SU-DHL-6 (cell line): Measurements from ENCODE around the gene PPP2R3C.

ENCODE experiments used
- H2AFZ ChIP-seq: fragments of 200-600 bp; sonication (generic); 2 replicates; pipeline ENCODE4 v1.6.1; 2014; ENCODE audit warnings: low read depth, mild to moderate bottlenecking, moderate library complexity, mixed read lengths, antibody characterized with exemption, low read length; ENCODE audit not compliant: severe bottlenecking
- H3F3A ChIP-seq: fragments of 200-600 bp; shearing (Covaris generic); 2 replicates; pipeline ENCODE4 v1.6.0; 2016; ENCODE audit warnings: antibody characterized with exemption, mild to moderate bottlenecking; ENCODE audit not compliant: insufficient read depth
- H3K27ac ChIP-seq: fragments of 200-600 bp; sonication (generic); 2 replicates; pipeline ENCODE4 v1.5.1; 2016; ENCODE audit warnings: low read depth, mild to moderate bottlenecking, low read length, moderate library complexity, mixed read lengths
- H3K27me3 ChIP-seq: fragments of 200-600 bp; sonication (generic), shearing (Covaris generic); 2 replicates; pipeline ENCODE4 v1.6.0; 2014; ENCODE audit warnings: mild to moderate bottlenecking, low read length
- H3K36me3 ChIP-seq: fragments of 200-600 bp; sonication (generic); 2 replicates; pipeline ENCODE4 v1.6.1; 2014; ENCODE audit warnings: mild to moderate bottlenecking, low read length, mixed read lengths
- H3K4me2 ChIP-seq: fragments of 300-600, 200-600 bp; shearing (Covaris generic), sonication (generic); 2 replicates; pipeline ENCODE4 v1.6.0; 2014; ENCODE audit warnings: low read length, low read depth, mild to moderate bottlenecking; ENCODE audit not compliant: poor library complexity, severe bottlenecking
- H3K4me3 ChIP-seq: fragments of 200-600 bp; sonication (generic); 2 replicates; pipeline ENCODE4 v1.5.1; 2014; ENCODE audit warnings: antibody characterized with exemption, low read length, mild to moderate bottlenecking, mixed read lengths; ENCODE audit not compliant: insufficient read depth, poor library complexity, severe bottlenecking
- H3K79me2 ChIP-seq: fragments of 200-600 bp; sonication (generic); 2 replicates; pipeline ENCODE4 v1.6.1; 2014; ENCODE audit warnings: mild to moderate bottlenecking, low read length, moderate library complexity; ENCODE audit not compliant: insufficient read depth
- H3K9ac ChIP-seq: fragments of 200-600 bp; sonication (generic); 2 replicates; pipeline ENCODE4 v1.7.0; 2014; ENCODE audit warnings: mild to moderate bottlenecking, low read length
- H3K9me2 ChIP-seq: fragments of 200-600 bp; sonication (generic); replicated peaks from 2 replicates; pipeline ENCODE4 v1.6.1; 2014; ENCODE audit warnings: low read length; ENCODE audit not compliant: insufficient read depth
- H3K9me3 ChIP-seq: fragments of 200-600 bp; sonication (generic); 2 replicates; pipeline ENCODE4 v1.6.1; 2014; ENCODE audit warnings: low read length, mixed read lengths; ENCODE audit not compliant: insufficient read depth
- H4K20me1 ChIP-seq: fragments of 200-600 bp; sonication (generic); 2 replicates; pipeline ENCODE4 v1.6.1; 2014; ENCODE audit warnings: low read depth, mild to moderate bottlenecking, antibody characterized with exemption, low read length, moderate library complexity, mixed read lengths
- CTCF ChIP-seq: fragments of 200-600 bp; sonication (generic); IDR thresholded peaks from one replicate; pipeline ENCODE4 v1.5.1; 2017; ENCODE audit warnings: antibody characterized with exemption, mild to moderate bottlenecking, low read length, moderate library complexity; ENCODE audit not compliant: insufficient read depth, poor library complexity, severe bottlenecking
- EZH2phosphoT487 ChIP-seq: fragments of 200-600 bp; sonication (generic), shearing (Covaris generic); conservative IDR thresholded peaks from 2 replicates; pipeline ENCODE4 v1.6.1; 2018; ENCODE audit warnings: mild to moderate bottlenecking, antibody characterized with exemption, low read length, moderate library complexity, mixed read lengths

PPP2R3C gene

GRCh38 chr14:35158951-35159653 is 37.3 kb upstream of the PPP2R3C start:
- peaks cover 17% of the 10 kb centered on the region for H3K79me2 ChIP-seq
- H2AFZ ChIP-seq: no peak overlapping the region
- H3K9me3 ChIP-seq: no peaks in the 10 kb centered on the region
- H3K27me3 ChIP-seq: no peaks in the 10 kb centered on the region
- TF ChIP-seq EZH2phosphoT487 (no peak), CTCF (no peak)
- H3K27ac ChIP-seq: no peak overlapping the region
- no peaks in the 10 kb centered on the region for H4K20me1 ChIP-seq
- no peak overlapping the region for H3K4me2 ChIP-seq
- H3K9me2 ChIP-seq: no peaks in the 10 kb centered on the region
- H3K36me3 ChIP-seq: no peaks in the 10 kb centered on the region
- no peak overlapping the region for H3K9ac ChIP-seq
- no peak overlapping the region for H3K4me3 ChIP-seq
- H3F3A ChIP-seq: 0 out of 2 replicates have a peak, but pooled peaks cover 3% of the 10 kb centered on the region

GRCh38 chr14:35158491-35158890 is 36.7 kb upstream of the PPP2R3C start:
- Histone ChIP-seq H3F3A (0 out of 2 replicates have a peak, but pooled peaks cover 3% of the 10 kb centered on the region), H3K9me2 (no peaks in the 10 kb centered on the region), H2AFZ (no peak overlapping the region), H3K9ac (no peak overlapping the region), H3K4me3 (no peak overlapping the region), H3K79me2 (peaks cover 13% of the 10 kb centered on the region), H4K20me1 (no peaks in the 10 kb centered on the region), H3K27ac (no peak overlapping the region), H3K36me3 (no peaks in the 10 kb centered on the region), H3K4me2 (no peak overlapping the region), H3K27me3 (no peaks in the 10 kb centered on the region), H3K9me3 (no peaks in the 10 kb centered on the region)
- TF ChIP-seq EZH2phosphoT487 (no peak), CTCF (no peak)

GRCh38 chr14:35155962-35156361 is 34.2 kb upstream of the PPP2R3C start:
- H3K79me2 ChIP-seq: peaks cover 17% of the 10 kb centered on the region; the same call in 1 of the 2 replicates

More at GRCh38 chr14:35155962-35156361, 34.2 kb upstream of the PPP2R3C start:
- TF ChIP-seq CTCF (no peak), EZH2phosphoT487 (no peak)
- Histone ChIP-seq H3K9me2 (no peaks in the 10 kb centered on the region), H3K4me2 (no peak overlapping the region), H3K36me3 (no peaks in the 10 kb centered on the region; the same call in 1 of the 2 replicates), H4K20me1 (no peaks in the 10 kb centered on the region), H3F3A (0 out of 2 replicates have a peak, but pooled peaks cover 3% of the 10 kb centered on the region), H3K4me3 (no peak overlapping the region), H2AFZ (no peak overlapping the region), H3K9ac (no peak overlapping the region), H3K9me3 (no peaks in the 10 kb centered on the region), H3K27me3 (no peaks in the 10 kb centered on the region), H3K27ac (peak overlapping the region; percentile 17; the same call in 1 of the 2 replicates)
